RCC 7860 (cell line): ENCODE measurements around the gene ELMOD1.

Experiments used
- DNase-seq: peaks from one replicate; pipeline ENCODE4 v3.0.0-alpha.2; 2015; ENCODE audit warnings: low spot score
- FAIRE-seq: peaks from 2 replicates; lab custom pipeline; 2012; peaks lifted over from hg19 to GRCh38; lab: Jason Lieb, UNC

The ELMOD1 gene

GRCh38 chr11:107682572-107682971 is 91.6 kb downstream of the ELMOD1 start:
- DNase-seq (no peak), FAIRE-seq (no peak)

GRCh38 chr11:107683061-107683460 is 92.1 kb downstream of the ELMOD1 start:
- no peak for FAIRE-seq
- DNase-seq, result no peak

GRCh38 chr11:107683807-107684206 is 92.9 kb downstream of the ELMOD1 start:
- no peak for DNase-seq
- FAIRE-seq, result no peak

GRCh38 chr11:107688322-107688918 is 97.5 kb downstream of the ELMOD1 start:
- DNase-seq, result no peak
- no peak for FAIRE-seq

GRCh38 chr11:107689317-107690202 is 98.6 kb downstream of the ELMOD1 start:
- FAIRE-seq, result peak; percentile 10

GRCh38 chr11:107691000-107691750 is 100.2 kb downstream of the ELMOD1 start:
- peak; percentile 61 for FAIRE-seq

More at GRCh38 chr11:107689317-107690202, 98.6 kb downstream of the ELMOD1 start:
- DNase-seq, result peak; percentile 44

GRCh38 chr11:107695446-107695845 is 104.5 kb downstream of the ELMOD1 start:
- FAIRE-seq, result no peak

More at GRCh38 chr11:107691000-107691750, 100.2 kb downstream of the ELMOD1 start:
- peak; percentile 40 for DNase-seq

GRCh38 chr11:107696140-107696539 is 105.2 kb downstream of the ELMOD1 start:
- FAIRE-seq (peak; percentile 98), DNase-seq (peak; percentile 93)

More at GRCh38 chr11:107695446-107695845, 104.5 kb downstream of the ELMOD1 start:
- no peak for DNase-seq

GRCh38 chr11:107697291-107697690 is 106.3 kb downstream of the ELMOD1 start:
- no peak for DNase-seq
- FAIRE-seq, result no peak

GRCh38 chr11:107699371-107700285 is 108.7 kb downstream of the ELMOD1 start:
- no peak for DNase-seq
- FAIRE-seq, result no peak

- FAIRE-seq (no peak), DNase-seq (no peak)
Observed at GRCh38 chr11:107702109-107702660, 111.2 kb downstream of the ELMOD1 start.

GRCh38 chr11:107702723-107703122 is 111.8 kb downstream of the ELMOD1 start:
- DNase-seq, result no peak
- FAIRE-seq, result no peak

GRCh38 chr11:107704451-107704850 is 113.5 kb downstream of the ELMOD1 start:
- FAIRE-seq (no peak), DNase-seq (peak; percentile 96)

- peak; percentile 98 for FAIRE-seq
- peak; percentile 98 for DNase-seq
Observed at GRCh38 chr11:107705027-107705426, 114.1 kb downstream of the ELMOD1 start.

GRCh38 chr11:107706531-107706930 is 115.6 kb downstream of the ELMOD1 start:
- peak; percentile 42 for DNase-seq
- peak; percentile 16 for FAIRE-seq

GRCh38 chr11:107707215-107707671 is 116.3 kb downstream of the ELMOD1 start:
- peak; percentile 98 for FAIRE-seq

GRCh38 chr11:107707807-107708206 is 116.9 kb downstream of the ELMOD1 start:
- FAIRE-seq (no peak), DNase-seq (no peak)

More at GRCh38 chr11:107707215-107707671, 116.3 kb downstream of the ELMOD1 start:
- DNase-seq, result peak; percentile 88

GRCh38 chr11:107708792-107709191 is 117.8 kb downstream of the ELMOD1 start:
- DNase-seq (no peak), FAIRE-seq (no peak)

- no peak for FAIRE-seq
Observed at GRCh38 chr11:107710301-107710700, 119.4 kb downstream of the ELMOD1 start.

More at GRCh38 chr11:107710301-107710700, 119.4 kb downstream of the ELMOD1 start:
- DNase-seq, result no peak
